22Rv1 (cell line): ENCODE measurements around the gene KRT33B.
"Not testable (repeated sequence)": the region's sequence is repeated elsewhere in the genome, so short reads cannot be mapped to it uniquely, and the experiment has no call there.

ENCODE experiments used
- CTCF ChIP-seq: fragments of 450-650 bp; IDR thresholded peaks from 2 replicates; pipeline ENCODE4 v1.5.1; 2017; ENCODE audit warnings: mild to moderate bottlenecking
- ZFX ChIP-seq: fragments of 450-650 bp; IDR thresholded peaks from 2 replicates; pipeline ENCODE4 v1.6.1; 2017; ENCODE audit warnings: antibody characterized with exemption, borderline replicate concordance

DNA sequence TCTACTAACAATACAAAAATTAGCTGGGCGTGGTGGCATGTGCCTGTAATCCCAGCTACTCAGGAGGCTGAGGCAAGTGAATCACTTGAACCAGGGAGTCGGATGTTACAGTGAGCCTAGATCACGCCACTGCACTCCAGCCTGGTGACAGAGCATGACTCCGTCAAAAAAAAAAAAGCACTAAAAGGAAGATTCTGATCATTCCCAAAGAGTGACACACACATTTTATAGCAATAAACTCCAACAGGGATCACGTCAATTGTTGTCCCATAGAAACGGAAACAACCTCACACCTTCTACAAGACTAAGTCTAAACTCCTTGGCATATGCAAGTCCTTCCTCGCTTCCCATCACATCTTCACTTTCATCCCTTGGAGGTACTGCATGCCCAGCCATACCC, 10.5 kb upstream of the KRT33B start:
- TF ChIP-seq CTCF, ZFX: not testable (repeated sequence)
